Neural cell (in vitro differentiated cells): ENCODE data around the gene FAM168A. TPM values are rescaled to one million over a fixed set of nuclear protein-coding genes. Genes with fewer than 3 reads are reported as not detected.

Experiments used
- H2AFZ ChIP-seq: fragments of 200-600, 300-800 bp; sonication (generic), shearing (Covaris generic); 2 replicates; pipeline ENCODE4 v1.6.0; 2014; ENCODE audit warnings: low read depth, mild to moderate bottlenecking, antibody characterized with exemption, low read length, moderate library complexity
- H3F3A ChIP-seq: fragments of 200-600 bp; shearing (Covaris generic); 2 replicates; pipeline ENCODE4 v1.6.1; 2016; ENCODE audit warnings: mild to moderate bottlenecking, moderate library complexity, mixed read lengths, antibody characterized with exemption, low read length; ENCODE audit not compliant: insufficient read depth, poor library complexity, severe bottlenecking
- H3K27ac ChIP-seq: fragments of 200-600, 300-800 bp; sonication (generic), shearing (Covaris generic); 2 replicates; pipeline ENCODE4 v1.5.1; 2014; ENCODE audit warnings: mild to moderate bottlenecking, low read length, moderate library complexity
- H3K27me3 ChIP-seq: fragments of 300-800, 200-600 bp; sonication (generic), shearing (Covaris generic); 2 replicates; pipeline ENCODE4 v1.6.0; 2014; ENCODE audit warnings: mild to moderate bottlenecking, low read depth, low read length, moderate library complexity; ENCODE audit not compliant: insufficient read depth
- H3K36me3 ChIP-seq: fragments of 300-800, 200-600 bp; sonication (generic), shearing (Covaris generic); 2 replicates; pipeline ENCODE4 v1.5.1; 2014; ENCODE audit warnings: mild to moderate bottlenecking, antibody characterized with exemption, low read length, moderate library complexity; ENCODE audit not compliant: insufficient read depth
- H3K4me2 ChIP-seq: fragments of 300-800, 200-600 bp; sonication (generic), shearing (Covaris generic); 2 replicates; pipeline ENCODE4 v1.6.0; 2014; ENCODE audit warnings: mild to moderate bottlenecking, low read length
- H3K4me3 ChIP-seq: fragments of 300-800, 200-600 bp; sonication (generic), shearing (Covaris generic); 2 replicates; pipeline ENCODE4 v1.5.1; 2014; ENCODE audit warnings: mild to moderate bottlenecking, low read length, moderate library complexity
- H3K79me2 ChIP-seq: fragments of 200-600 bp; shearing (Covaris generic); replicated peaks from 2 replicates; pipeline ENCODE4 v1.6.0; 2014; ENCODE audit warnings: mild to moderate bottlenecking, low read length, moderate library complexity; ENCODE audit not compliant: insufficient read depth
- H3K9ac ChIP-seq: fragments of 300-800, 200-600 bp; sonication (generic), shearing (Covaris generic); 2 replicates; pipeline ENCODE4 v1.6.1; 2016; ENCODE audit warnings: mild to moderate bottlenecking, low read length, mixed read lengths
- H3K9me2 ChIP-seq: fragments of 200-600 bp; shearing (Covaris generic); 2 replicates; pipeline ENCODE4 v1.6.1; 2016; ENCODE audit warnings: mild to moderate bottlenecking, low read length, mixed read lengths; ENCODE audit not compliant: insufficient read depth
- H3K9me3 ChIP-seq: fragments of 200-600, 300-800 bp; sonication (generic), shearing (Covaris generic); 2 replicates; pipeline ENCODE4 v1.6.1; 2016; ENCODE audit warnings: mild to moderate bottlenecking, mixed run types, low read length, moderate library complexity, mixed read lengths
- H4K20me1 ChIP-seq: fragments of 200-600 bp; shearing (Covaris generic); 2 replicates; pipeline ENCODE4 v1.6.1; 2016; ENCODE audit warnings: mild to moderate bottlenecking, mixed run types; ENCODE audit not compliant: insufficient read depth
- CTCF ChIP-seq: fragments of 450-650 bp; IDR thresholded peaks from 2 replicates; pipeline ENCODE4 v1.5.1; 2014; ENCODE audit warnings: antibody characterized with exemption, mild to moderate bottlenecking, moderate library complexity; ENCODE audit not compliant: poor library complexity, severe bottlenecking
- EP300 ChIP-seq: fragments of 450-650 bp; conservative IDR thresholded peaks from 2 replicates; pipeline ENCODE4 v1.6.1; 2014; ENCODE audit warnings: antibody characterized with exemption, mild to moderate bottlenecking, moderate library complexity; ENCODE audit not compliant: poor library complexity, severe bottlenecking
- EZH2 ChIP-seq: fragments of 200-600, 300-800 bp; shearing (Covaris generic), sonication (generic); IDR thresholded peaks from 2 replicates; pipeline ENCODE4 v1.6.1; 2014; ENCODE audit warnings: antibody characterized with exemption, low read length, borderline replicate concordance, mild to moderate bottlenecking; ENCODE audit not compliant: insufficient read depth, poor library complexity, severe bottlenecking
- MXI1 ChIP-seq: fragments of 450-650 bp; conservative IDR thresholded peaks from 2 replicates; pipeline ENCODE4 v1.6.1; 2014; ENCODE audit warnings: antibody characterized with exemption, mild to moderate bottlenecking; ENCODE audit not compliant: poor library complexity, severe bottlenecking
- POLR2AphosphoS5 ChIP-seq: IDR thresholded peaks from 2 replicates; pipeline ENCODE4 v1.6.1; 2012
- RAD21 ChIP-seq: fragments of 450-650 bp; conservative IDR thresholded peaks from 2 replicates; pipeline ENCODE4 v1.6.1; 2014; ENCODE audit warnings: antibody characterized with exemption, mild to moderate bottlenecking, moderate library complexity
- SMC3 ChIP-seq: fragments of 450-650 bp; conservative IDR thresholded peaks from 2 replicates; pipeline ENCODE4 v1.6.1; 2014; ENCODE audit warnings: antibody characterized with exemption, mild to moderate bottlenecking, moderate library complexity; ENCODE audit not compliant: poor library complexity
- TAF1 ChIP-seq: IDR thresholded peaks from 2 replicates; pipeline ENCODE4 v1.6.1; 2012; ENCODE audit warnings: low read depth
- polyA plus RNA-seq: library from polyadenylated mRNA; depleted of rRNA; stranded (reverse); fragments of >200 nt; gene quantifications from 2 replicates; pipeline ENCODE4 v1.2.3, GENCODE V29; 2014
- TF ChIP-seq, protein P1 (sequence below): IDR thresholded peaks from 2 replicates; pipeline ENCODE4 v1.6.1; 2012; ENCODE audit warnings: borderline replicate concordance

FAM168A gene
- polyA plus RNA-seq, 1 donor from 2014 or later = 67.3 TPM

DNA sequence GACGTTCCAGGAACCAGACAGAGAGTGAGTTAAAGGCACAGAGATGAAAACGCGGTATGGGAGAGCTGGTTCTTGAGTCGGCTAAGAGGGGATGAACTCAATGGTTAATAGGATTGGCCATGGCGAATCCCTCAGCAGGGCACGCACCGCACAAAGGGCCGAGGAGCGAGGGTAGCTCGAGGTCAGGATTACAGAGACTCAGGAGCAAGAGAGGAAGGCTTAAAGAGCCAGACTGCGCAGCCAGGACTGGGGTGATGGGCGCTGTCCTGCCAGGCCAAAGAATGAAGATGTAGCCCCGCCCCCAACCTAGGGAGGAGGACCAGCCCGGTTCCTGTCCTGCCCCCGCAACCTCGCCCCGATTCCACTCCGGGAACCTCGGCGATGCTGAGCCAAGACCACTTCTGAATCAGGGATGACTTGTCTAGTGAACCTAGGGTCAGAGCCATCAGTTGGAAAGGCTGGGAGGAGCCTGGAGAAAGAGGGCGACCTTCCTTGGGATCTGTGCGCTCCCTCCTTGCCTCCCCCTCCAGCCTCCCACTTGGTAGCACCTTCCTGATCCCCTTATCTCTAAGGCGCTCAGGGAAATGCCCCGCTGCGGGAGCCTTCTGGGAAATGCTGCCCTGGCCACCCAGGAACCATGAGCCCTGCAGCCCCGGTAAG, 48.2 kb upstream of the FAM168A start, which contains the start of gene PLEKHB1:
PLEKHB1 (plus strand) TSS at position 610 of the 660 bp plus-strand sequence; CDS start at position 638, 28 bp downstream.
- Histone ChIP-seq H3K36me3 (no peaks in the 10 kb centered on the region), H2AFZ (no peak within 1 kb of the TSS), H3K9me2 (no peaks in the 10 kb centered on the region), H3K4me3 (no peak within 1 kb of the TSS), H3F3A (no peaks in the 10 kb centered on the region), H4K20me1 (no peaks in the 10 kb centered on the region), H3K9ac (no peak within 1 kb of the TSS), H3K4me2 (no peak within 1 kb of the TSS), H3K27ac (no peak within 1 kb of the TSS), H3K79me2 (no peaks in the 10 kb centered on the region), H3K27me3 (no peaks in the 10 kb centered on the region), H3K9me3 (no peaks in the 10 kb centered on the region)
- TF ChIP-seq SMC3 (no peak), EP300 (no peak), MXI1 (no peak), POLR2AphosphoS5 (no peak), RAD21 (no peak), CTCF (no peak), TAF1 (no peak), EZH2 (no peak)
- TF ChIP-seq, protein P1, sequence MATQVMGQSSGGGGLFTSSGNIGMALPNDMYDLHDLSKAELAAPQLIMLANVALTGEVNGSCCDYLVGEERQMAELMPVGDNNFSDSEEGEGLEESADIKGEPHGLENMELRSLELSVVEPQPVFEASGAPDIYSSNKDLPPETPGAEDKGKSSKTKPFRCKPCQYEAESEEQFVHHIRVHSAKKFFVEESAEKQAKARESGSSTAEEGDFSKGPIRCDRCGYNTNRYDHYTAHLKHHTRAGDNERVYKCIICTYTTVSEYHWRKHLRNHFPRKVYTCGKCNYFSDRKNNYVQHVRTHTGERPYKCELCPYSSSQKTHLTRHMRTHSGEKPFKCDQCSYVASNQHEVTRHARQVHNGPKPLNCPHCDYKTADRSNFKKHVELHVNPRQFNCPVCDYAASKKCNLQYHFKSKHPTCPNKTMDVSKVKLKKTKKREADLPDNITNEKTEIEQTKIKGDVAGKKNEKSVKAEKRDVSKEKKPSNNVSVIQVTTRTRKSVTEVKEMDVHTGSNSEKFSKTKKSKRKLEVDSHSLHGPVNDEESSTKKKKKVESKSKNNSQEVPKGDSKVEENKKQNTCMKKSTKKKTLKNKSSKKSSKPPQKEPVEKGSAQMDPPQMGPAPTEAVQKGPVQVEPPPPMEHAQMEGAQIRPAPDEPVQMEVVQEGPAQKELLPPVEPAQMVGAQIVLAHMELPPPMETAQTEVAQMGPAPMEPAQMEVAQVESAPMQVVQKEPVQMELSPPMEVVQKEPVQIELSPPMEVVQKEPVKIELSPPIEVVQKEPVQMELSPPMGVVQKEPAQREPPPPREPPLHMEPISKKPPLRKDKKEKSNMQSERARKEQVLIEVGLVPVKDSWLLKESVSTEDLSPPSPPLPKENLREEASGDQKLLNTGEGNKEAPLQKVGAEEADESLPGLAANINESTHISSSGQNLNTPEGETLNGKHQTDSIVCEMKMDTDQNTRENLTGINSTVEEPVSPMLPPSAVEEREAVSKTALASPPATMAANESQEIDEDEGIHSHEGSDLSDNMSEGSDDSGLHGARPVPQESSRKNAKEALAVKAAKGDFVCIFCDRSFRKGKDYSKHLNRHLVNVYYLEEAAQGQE = no peak

DNA sequence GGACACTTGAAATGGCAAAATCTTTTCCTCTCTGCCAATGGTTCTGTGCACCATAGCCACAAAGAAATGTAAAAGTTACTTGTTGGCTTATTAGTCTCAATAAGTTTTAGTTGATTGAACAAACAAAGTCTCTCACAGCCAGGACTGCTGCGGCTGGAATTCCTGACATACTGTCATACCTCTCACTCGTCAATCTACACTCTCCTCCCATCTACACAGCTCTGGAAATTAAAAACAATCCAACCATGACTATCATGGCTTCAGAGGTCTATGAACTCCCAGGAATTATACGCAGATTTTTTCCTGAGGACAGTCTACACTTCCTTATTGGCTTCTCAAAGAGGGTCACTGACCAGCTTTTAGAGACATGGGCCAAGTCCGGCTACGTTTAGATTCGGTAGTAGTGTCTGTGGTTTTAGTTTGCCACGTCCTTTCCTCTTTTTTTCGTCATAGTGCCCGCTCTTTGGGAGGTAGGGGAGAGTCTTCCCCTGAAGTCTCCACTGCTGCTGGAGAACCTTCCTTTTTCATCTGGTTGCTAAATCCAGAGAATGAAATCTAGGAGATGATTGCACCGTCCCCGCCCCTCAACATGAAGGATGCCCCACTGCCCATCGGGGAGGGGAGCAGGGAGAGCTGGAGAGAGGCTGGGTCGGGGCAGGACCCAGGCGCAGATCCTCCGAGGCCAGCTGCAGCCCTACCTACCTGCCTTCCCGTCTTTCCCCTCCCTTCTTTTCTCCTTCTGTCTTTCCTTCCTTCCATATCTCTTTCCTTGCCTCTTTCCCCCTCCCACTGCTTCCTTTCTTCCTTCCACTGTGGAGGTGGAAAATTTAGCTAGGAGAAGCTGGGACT, 47.4 kb upstream of the FAM168A start:
- no peaks in the 10 kb centered on the region for H3K36me3 ChIP-seq
- H3K27ac ChIP-seq = no peak overlapping the region
- H3K27me3 ChIP-seq = no peaks in the 10 kb centered on the region
- no peaks in the 10 kb centered on the region for H3K79me2 ChIP-seq
- H3K9me3 ChIP-seq = no peaks in the 10 kb centered on the region
- no peaks in the 10 kb centered on the region for H4K20me1 ChIP-seq
- TF ChIP-seq SMC3 (no peak), POLR2AphosphoS5 (no peak), MXI1 (no peak), EP300 (no peak), EZH2 (no peak), CTCF (no peak), RAD21 (no peak), TAF1 (no peak)
- TF ChIP-seq, protein P1 = no peak
- no peak overlapping the region for H3K4me3 ChIP-seq
- no peaks in the 10 kb centered on the region for H3F3A ChIP-seq
- H3K9me2 ChIP-seq = no peaks in the 10 kb centered on the region
- H3K4me2 ChIP-seq = no peak overlapping the region
- H2AFZ ChIP-seq = no peak overlapping the region
- H3K9ac ChIP-seq = no peak overlapping the region
